Peyer's patch (tissue), 4 donors: Measurements from ENCODE around the gene FGF2. TPM values are rescaled to one million over a fixed set of nuclear protein-coding genes. Genes with fewer than 3 reads are reported as not detected.

Source experiments
- DNase-seq, 3 donors: peaks; one replicate each; pipeline ENCODE4 v3.0.0-alpha.2; 2017 to 2019
- H3K27ac ChIP-seq, 4 donors: fragments of 200-600 bp; sonication (generic); one replicate each; pipeline ENCODE4 v1.5.1; 2016 to 2019
- H3K27me3 ChIP-seq, 2 donors: fragments of 200-600 bp; sonication (generic); one replicate each; pipeline ENCODE4 v1.5.1; 2019
- H3K36me3 ChIP-seq, 3 donors: fragments of 200-600 bp; sonication (generic); one replicate each; pipeline ENCODE4 v1.5.1; 2016 to 2019
- H3K4me1 ChIP-seq, 4 donors: fragments of 200-600 bp; sonication (generic); one replicate each; pipeline ENCODE4 v1.5.1; 2016 to 2019
- H3K4me3 ChIP-seq, 4 donors: fragments of 200-600 bp; sonication (generic); 1 replicate in 3 of 4; 2 replicates in 1 of 4; pipeline ENCODE4 v1.5.1; 2016 to 2019; ENCODE audit warnings: mild to moderate bottlenecking in 1 of 4
- H3K9me3 ChIP-seq, 4 donors: fragments of 200-600 bp; sonication (generic); one replicate each; pipeline ENCODE4 v1.5.1; 2016 to 2019; ENCODE audit warnings: mild to moderate bottlenecking in 1 of 4
- POLR2A ChIP-seq, 2 donors: fragments of 450-650 bp; IDR thresholded peaks; one replicate each; pipeline ENCODE4 v1.5.1; 2017; ENCODE audit warnings: antibody characterized with exemption in 2 of 2, mild to moderate bottlenecking in 2 of 2, moderate library complexity in 2 of 2
- total RNA-seq, 4 donors: library from RNA; depleted of rRNA; stranded (reverse); fragments of >200 nt; gene quantifications; one replicate each; pipeline ENCODE4 v1.1.0, GENCODE V29; 2016
- TF ChIP-seq, protein P1 (sequence below), 6 experiments: fragments of 450-650 bp in 4 of 6; fragments of 200-600 bp in 2 of 6; sonication (generic) in 1 of 6; IDR thresholded peaks; one replicate each; pipeline ENCODE4 v1.5.1; 2017 to 2019; ENCODE audit warnings: antibody characterized with exemption in 6 of 6, mild to moderate bottlenecking in 3 of 6, moderate library complexity in 1 of 6

FGF2 gene
- total RNA-seq, 4 donors from 2014 or later: 1.0 to 5.8 (median 2.1) TPM

- H3K27me3 ChIP-seq: no peaks in the 10 kb centered on the region
- no peak overlapping the region for H3K27ac ChIP-seq
- peaks cover 0 to 6% (median 0%) of the 10 kb centered on the region in 3 donors for H3K36me3 ChIP-seq
- TF ChIP-seq, protein P1, sequence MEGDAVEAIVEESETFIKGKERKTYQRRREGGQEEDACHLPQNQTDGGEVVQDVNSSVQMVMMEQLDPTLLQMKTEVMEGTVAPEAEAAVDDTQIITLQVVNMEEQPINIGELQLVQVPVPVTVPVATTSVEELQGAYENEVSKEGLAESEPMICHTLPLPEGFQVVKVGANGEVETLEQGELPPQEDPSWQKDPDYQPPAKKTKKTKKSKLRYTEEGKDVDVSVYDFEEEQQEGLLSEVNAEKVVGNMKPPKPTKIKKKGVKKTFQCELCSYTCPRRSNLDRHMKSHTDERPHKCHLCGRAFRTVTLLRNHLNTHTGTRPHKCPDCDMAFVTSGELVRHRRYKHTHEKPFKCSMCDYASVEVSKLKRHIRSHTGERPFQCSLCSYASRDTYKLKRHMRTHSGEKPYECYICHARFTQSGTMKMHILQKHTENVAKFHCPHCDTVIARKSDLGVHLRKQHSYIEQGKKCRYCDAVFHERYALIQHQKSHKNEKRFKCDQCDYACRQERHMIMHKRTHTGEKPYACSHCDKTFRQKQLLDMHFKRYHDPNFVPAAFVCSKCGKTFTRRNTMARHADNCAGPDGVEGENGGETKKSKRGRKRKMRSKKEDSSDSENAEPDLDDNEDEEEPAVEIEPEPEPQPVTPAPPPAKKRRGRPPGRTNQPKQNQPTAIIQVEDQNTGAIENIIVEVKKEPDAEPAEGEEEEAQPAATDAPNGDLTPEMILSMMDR (IDR thresholded peaks at IDR 0.05): no peak
- no peaks in the 10 kb centered on the region for H3K4me1 ChIP-seq
- no peaks in the 10 kb centered on the region for H3K9me3 ChIP-seq
- H3K4me3 ChIP-seq: no peak overlapping the region
- no peak for DNase-seq
These were observed 63.6 kb downstream of the FGF2 start for GRCh38 chr4:122890147-122890795.

DNA sequence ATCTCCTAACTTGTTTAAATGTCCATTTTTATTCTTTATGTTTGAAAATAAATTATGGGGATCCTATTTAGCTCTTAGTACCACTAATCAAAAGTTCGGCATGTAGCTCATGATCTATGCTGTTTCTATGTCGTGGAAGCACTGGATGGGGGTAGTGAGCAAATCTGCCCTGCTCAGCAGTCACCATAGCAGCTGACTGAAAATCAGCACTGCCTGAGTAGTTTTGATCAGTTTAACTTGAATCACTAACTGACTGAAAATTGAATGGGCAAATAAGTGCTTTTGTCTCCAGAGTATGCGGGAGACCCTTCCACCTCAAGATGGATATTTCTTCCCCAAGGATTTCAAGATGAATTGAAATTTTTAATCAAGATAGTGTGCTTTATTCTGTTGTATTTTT, 68.2 kb downstream of the FGF2 start:
- H3K27me3 ChIP-seq: no peaks in the 10 kb centered on the region

DNA sequence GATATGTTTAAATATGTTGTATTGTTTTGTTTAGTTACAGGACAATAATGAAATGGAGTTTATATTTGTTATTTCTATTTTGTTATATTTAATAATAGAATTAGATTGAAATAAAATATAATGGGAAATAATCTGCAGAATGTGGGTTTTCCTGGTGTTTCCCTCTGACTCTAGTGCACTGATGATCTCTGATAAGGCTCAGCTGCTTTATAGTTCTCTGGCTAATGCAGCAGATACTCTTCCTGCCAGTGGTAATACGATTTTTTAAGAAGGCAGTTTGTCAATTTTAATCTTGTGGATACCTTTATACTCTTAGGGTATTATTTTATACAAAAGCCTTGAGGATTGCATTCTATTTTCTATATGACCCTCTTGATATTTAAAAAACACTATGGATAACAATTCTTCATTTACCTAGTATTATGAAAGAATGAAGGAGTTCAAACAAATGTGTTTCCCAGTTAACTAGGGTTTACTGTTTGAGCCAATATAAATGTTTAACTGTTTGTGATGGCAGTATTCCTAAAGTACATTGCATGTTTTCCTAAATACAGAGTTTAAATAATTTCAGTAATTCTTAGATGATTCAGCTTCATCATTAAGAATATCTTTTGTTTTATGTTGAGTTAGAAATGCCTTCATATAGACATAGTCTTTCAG, 68.8 kb downstream of the FGF2 start:
- no peak overlapping the region for H3K4me3 ChIP-seq
- no peaks in the 10 kb centered on the region for H3K9me3 ChIP-seq
- H3K36me3 ChIP-seq: peaks cover 0 to 6% (median 0%) of the 10 kb centered on the region in 3 donors
- H3K4me1 ChIP-seq: no peaks in the 10 kb centered on the region
- H3K27me3 ChIP-seq: no peaks in the 10 kb centered on the region
- TF ChIP-seq, protein P1 (IDR thresholded peaks at IDR 0.05): no peak
- TF ChIP-seq POLR2A (IDR thresholded peaks at IDR 0.05): no peak
- DNase-seq: no peak
- H3K27ac ChIP-seq: no peak overlapping the region

More for the DNA sequence above, 68.2 kb downstream of the FGF2 start:
- no peak overlapping the region for H3K27ac ChIP-seq
- TF ChIP-seq POLR2A (IDR thresholded peaks at IDR 0.05): no peak
- TF ChIP-seq, protein P1 (IDR thresholded peaks at IDR 0.05): no peak
- H3K9me3 ChIP-seq: no peaks in the 10 kb centered on the region
- no peak for DNase-seq
- H3K36me3 ChIP-seq: peaks cover 0 to 6% (median 0%) of the 10 kb centered on the region in 3 donors
- H3K4me1 ChIP-seq: no peaks in the 10 kb centered on the region
- no peak overlapping the region for H3K4me3 ChIP-seq

GRCh38 chr4:122896270-122896669, 69.6 kb downstream of the FGF2 start:
- no peaks in the 10 kb centered on the region for H3K4me1 ChIP-seq
- no peak overlapping the region for H3K27ac ChIP-seq
- no peak for DNase-seq
- no peak overlapping the region for H3K4me3 ChIP-seq
- no peak for TF ChIP-seq POLR2A (IDR thresholded peaks at IDR 0.05)
- TF ChIP-seq, protein P1 (IDR thresholded peaks at IDR 0.05): no peak
- no peaks in the 10 kb centered on the region for H3K9me3 ChIP-seq
- no peaks in the 10 kb centered on the region for H3K27me3 ChIP-seq
- peaks cover 0 to 6% (median 0%) of the 10 kb centered on the region in 3 donors for H3K36me3 ChIP-seq

DNA sequence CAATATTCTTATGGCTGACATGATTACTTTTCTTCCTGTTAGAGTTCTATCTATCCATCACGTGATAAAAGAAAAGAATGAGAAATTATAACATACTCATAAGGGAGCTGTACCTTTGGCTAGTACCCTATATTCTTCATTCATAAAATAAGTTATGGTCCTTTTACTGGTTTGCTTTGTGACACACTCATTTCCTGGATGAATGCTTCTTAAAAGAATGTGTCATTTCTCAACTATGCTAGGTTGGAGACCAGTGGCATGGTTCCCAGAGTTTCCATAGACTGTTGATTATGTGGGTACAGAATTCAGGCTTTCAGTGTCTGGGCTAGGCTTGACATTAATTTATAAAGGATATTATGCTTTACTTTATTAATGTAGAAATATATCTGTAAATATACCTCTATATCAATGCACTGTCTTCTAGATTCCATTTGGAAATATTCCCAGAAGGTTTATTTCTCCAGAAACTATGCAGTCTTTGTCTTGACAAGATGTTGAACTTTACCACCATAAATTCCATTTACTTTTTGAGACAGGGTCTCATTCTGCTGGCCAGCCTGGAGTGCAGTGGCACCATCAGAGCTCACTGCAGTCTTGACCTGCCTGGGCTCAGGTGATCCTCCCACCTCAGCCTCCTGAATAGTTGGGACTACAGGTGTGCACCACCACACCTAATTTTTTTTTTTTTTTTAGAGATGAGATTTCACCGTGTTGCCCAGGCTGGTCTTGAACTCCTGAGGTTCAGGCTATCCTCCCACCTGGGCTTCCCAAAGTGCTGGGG, 71.9 kb downstream of the FGF2 start:
- Histone ChIP-seq H3K9me3 (no peaks in the 10 kb centered on the region), H3K4me1 (no peaks in the 10 kb centered on the region), H3K27ac (no peak overlapping the region), H3K36me3 (no peaks in the 10 kb centered on the region), H3K27me3 (no peaks in the 10 kb centered on the region), H3K4me3 (no peak overlapping the region)
- TF ChIP-seq POLR2A (IDR thresholded peaks at IDR 0.05): no peak
- TF ChIP-seq, protein P1 (IDR thresholded peaks at IDR 0.05): no peak
- no peak for DNase-seq
